Kidney (tissue), 14 donors: ENCODE measurements around the gene PRUNE2. TPM values are rescaled to one million over a fixed set of nuclear protein-coding genes. Genes with fewer than 3 reads are reported as not detected.
A peak's percentile ranks its signal among the peaks of the same experiment; 100 is the strongest.

Experiments used
- DNase-seq, 5 donors: peaks; one replicate each; pipeline ENCODE4 v3.0.0-alpha.2; 2013 to 2020
- FAIRE-seq: peaks from 2 replicates; lab custom pipeline; 2012; peaks lifted over from hg19 to GRCh38; lab: Jason Lieb, UNC
- H3K27ac ChIP-seq, 2 donors: one replicate each; pipeline ENCODE4 v1.7.0; 2013; ENCODE audit warnings: low read depth in 2 of 2, low read length in 2 of 2, inconsistent platforms in 1 of 2
- H3K27me3 ChIP-seq: one replicate; pipeline ENCODE4 v1.7.1; 2013; ENCODE audit warnings: low read length, inconsistent platforms; ENCODE audit not compliant: control insufficient read depth, insufficient read depth
- H3K36me3 ChIP-seq, 3 donors: one replicate each; pipeline versions ENCODE4 v1.7.0 to v1.7.1; 2013; ENCODE audit warnings: low read length in 3 of 3, control low read depth in 1 of 3, inconsistent platforms in 1 of 3; ENCODE audit not compliant: insufficient read depth in 3 of 3, control insufficient read depth in 2 of 3
- H3K4me1 ChIP-seq, 3 donors: one replicate each; pipeline versions ENCODE4 v1.7.0 to v1.7.1; 2013; ENCODE audit warnings: low read length in 3 of 3, inconsistent platforms in 1 of 3, low read depth in 1 of 3; ENCODE audit not compliant: control insufficient read depth in 2 of 3, insufficient read depth in 2 of 3
- H3K4me3 ChIP-seq, 3 donors: one replicate each; pipeline versions ENCODE4 v1.7.0 to v1.8.1; 2013; ENCODE audit warnings: low read length in 3 of 3, control low read depth in 1 of 3, inconsistent platforms in 1 of 3
- H3K9ac ChIP-seq, 3 donors: one replicate each; pipeline versions ENCODE4 v1.7.0 to v1.7.1; 2013; ENCODE audit warnings: low read length in 3 of 3, control low read depth in 1 of 3, inconsistent platforms in 1 of 3
- H3K9me3 ChIP-seq, 3 donors: one replicate each; pipeline versions ENCODE4 v1.7.0 to v1.7.1; 2013; ENCODE audit warnings: low read length in 3 of 3, control low read depth in 1 of 3, inconsistent platforms in 1 of 3; ENCODE audit not compliant: control insufficient read depth in 2 of 3, insufficient read depth in 1 of 3
- CTCF ChIP-seq: IDR thresholded peaks from 3 replicates; pipeline ENCODE4 v1.5.1; 2012; ENCODE audit warnings: mild to moderate bottlenecking, moderate library complexity, borderline replicate concordance; ENCODE audit not compliant: insufficient read depth; ENCODE audit errors: extremely low read depth
- intact Hi-C: fragments of 100-400 bp; cut with DNase I; formaldehyde crosslinking; loops from one replicate; pipeline ENCODE4 v1.11.1; 2022
- polyA plus RNA-seq: library from polyadenylated mRNA; stranded (reverse); fragments of 350-450 nt; fragmentation: Illumina TruSeq; extraction: RNeasy Lipid Tissue Mini Kit (QIAGEN cat#74804); gene quantifications from one replicate; pipeline ENCODE4 v1.2.3, GENCODE V29; 2014; ENCODE audit warnings: low read depth, low replicate concordance; ENCODE audit not compliant: insufficient read depth
- total RNA-seq: library from RNA; stranded (reverse); fragmentation: NEBNext Ultra II Directional; extraction: Animal tissue kit (Norgen Biotek cat#: 25700); gene quantifications from one replicate; pipeline ENCODE4 v1.2.1, GENCODE V29; 2021
- donor health status: control.
- donor health status: control.
- donor health status: control.
- donor health status: control.
- donor health status: control.
- donor health status: DM: yes; HTN: yes; CAD: no.
- donor health status: Normal renal cell carcinoma (clear cell type).

Gene PRUNE2
- total and polyA plus RNA-seq, 2 donors from 2014 or later = 12.6 to 65.1 TPM

- no peak for TF ChIP-seq CTCF
- FAIRE-seq (no peak), DNase-seq (no peak)
- H3K9me3 ChIP-seq = no peaks in the 10 kb centered on the region
- intact Hi-C loops = no loop called here
- H3K36me3 ChIP-seq = no peaks in the 10 kb centered on the region
- no peaks in the 10 kb centered on the region for H3K27me3 ChIP-seq
- no peak overlapping the region for H3K4me3 ChIP-seq
- H3K9ac ChIP-seq = no peak overlapping the region
- H3K4me1 ChIP-seq = no peaks in the 10 kb centered on the region
- no peak overlapping the region for H3K27ac ChIP-seq
These were observed 37.1 kb upstream of the PRUNE2 start for GRCh38 chr9:76943054-76943453.

DNA sequence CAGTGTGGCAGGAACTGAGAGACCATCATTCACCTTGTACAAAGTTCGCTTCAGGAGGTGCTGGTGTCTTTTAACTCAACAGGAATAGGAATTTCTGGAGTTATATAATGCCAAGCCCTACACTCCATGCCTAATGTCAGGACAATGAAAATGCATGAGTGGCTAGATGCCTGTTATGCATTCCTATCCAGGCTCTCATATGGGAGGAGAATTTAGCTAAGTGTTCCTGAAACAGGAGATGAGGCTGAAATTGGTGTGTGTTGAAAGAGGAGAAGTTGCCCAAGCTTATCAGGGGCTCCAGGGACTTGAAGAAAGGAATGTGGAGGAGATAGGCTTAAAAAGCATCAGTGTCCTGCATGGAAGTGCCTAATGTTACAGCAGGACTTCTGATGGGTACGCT is 26.8 kb upstream of the PRUNE2 start:
- Histone ChIP-seq H3K9me3 (no peaks in the 10 kb centered on the region), H3K27ac (no peak overlapping the region), H3K4me3 (no peak overlapping the region), H3K27me3 (no peaks in the 10 kb centered on the region), H3K4me1 (no peaks in the 10 kb centered on the region), H3K36me3 (no peaks in the 10 kb centered on the region), H3K9ac (no peak overlapping the region)
- FAIRE-seq (no peak), DNase-seq (peak in 2 of 5 donors; percentile 38 to 44)
- intact Hi-C loops = no loop called here
- TF ChIP-seq CTCF = no peak

DNA sequence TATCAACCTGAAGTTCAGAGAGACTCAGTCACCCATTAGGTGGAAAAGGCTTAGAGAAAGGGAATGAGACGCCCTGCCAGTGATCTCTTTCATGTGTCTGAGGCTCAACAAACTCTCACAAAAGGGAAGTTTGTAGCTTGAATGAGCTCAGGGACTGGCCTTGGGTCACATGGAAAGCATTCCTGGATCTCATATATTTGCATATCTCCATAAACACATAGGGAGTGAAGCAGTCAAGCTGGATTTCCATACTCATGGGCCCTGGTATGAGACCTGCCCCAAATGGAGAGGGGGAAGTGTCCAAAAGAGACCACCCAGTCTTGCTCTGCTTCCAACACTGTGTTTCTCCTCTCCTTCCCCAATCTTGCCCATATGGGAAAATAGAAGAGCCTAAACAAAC is 26.4 kb upstream of the PRUNE2 start:
- no peak for FAIRE-seq
- Histone ChIP-seq H3K36me3 (no peaks in the 10 kb centered on the region), H3K9ac (no peak overlapping the region), H3K27ac (no peak overlapping the region), H3K4me1 (no peaks in the 10 kb centered on the region), H3K27me3 (no peaks in the 10 kb centered on the region), H3K9me3 (no peaks in the 10 kb centered on the region), H3K4me3 (no peak overlapping the region)
- DNase-seq = no peak
- intact Hi-C loops = no loop called here
- TF ChIP-seq CTCF = no peak
